NCI-H1105 (cell line): Measurements from ENCODE around the gene KCNQ1.

Experiments
- DNase-seq: peaks from one replicate; lab custom pipeline; 2025; lab: John Stamatoyannopoulos, UW

Gene KCNQ1

GRCh38 chr11:2508793-2509192 lies 64.0 kb downstream of the KCNQ1 start:
- DNase-seq, result no peak

GRCh38 chr11:2509481-2510001 lies 64.7 kb downstream of the KCNQ1 start:
- DNase-seq, result no peak

GRCh38 chr11:2510626-2511402 lies 66.0 kb downstream of the KCNQ1 start:
- no peak for DNase-seq

GRCh38 chr11:2511421-2512369 lies 66.9 kb downstream of the KCNQ1 start:
- no peak for DNase-seq

GRCh38 chr11:2512431-2513407 lies 67.9 kb downstream of the KCNQ1 start:
- no peak for DNase-seq

- DNase-seq, result no peak
These were observed 68.6 kb downstream of the KCNQ1 start for GRCh38 chr11:2513441-2513840.

- DNase-seq, result no peak
These were observed 70.8 kb downstream of the KCNQ1 start for GRCh38 chr11:2515401-2516275.

GRCh38 chr11:2516276-2517015 lies 71.6 kb downstream of the KCNQ1 start:
- DNase-seq, result no peak

- no peak for DNase-seq
These were observed 72.2 kb downstream of the KCNQ1 start for GRCh38 chr11:2517016-2517385.

GRCh38 chr11:2517386-2518064 lies 72.7 kb downstream of the KCNQ1 start:
- no peak for DNase-seq

GRCh38 chr11:2518111-2518982 lies 73.5 kb downstream of the KCNQ1 start:
- no peak for DNase-seq

- no peak for DNase-seq
These were observed 74.2 kb downstream of the KCNQ1 start for GRCh38 chr11:2518983-2519340.

GRCh38 chr11:2519517-2519861 lies 74.7 kb downstream of the KCNQ1 start:
- no peak for DNase-seq

GRCh38 chr11:2519862-2520735 lies 75.3 kb downstream of the KCNQ1 start:
- DNase-seq, result no peak

GRCh38 chr11:2520736-2521035 lies 75.9 kb downstream of the KCNQ1 start:
- no peak for DNase-seq

GRCh38 chr11:2521081-2521732 lies 76.4 kb downstream of the KCNQ1 start:
- no peak for DNase-seq
